ENCODE data around the gene RPTOR.

Gene RPTOR

GRCh38 chr17:80961541-80962330 lies 417.1 kb downstream of the RPTOR start:
- TF ChIP-seq, protein P1, sequence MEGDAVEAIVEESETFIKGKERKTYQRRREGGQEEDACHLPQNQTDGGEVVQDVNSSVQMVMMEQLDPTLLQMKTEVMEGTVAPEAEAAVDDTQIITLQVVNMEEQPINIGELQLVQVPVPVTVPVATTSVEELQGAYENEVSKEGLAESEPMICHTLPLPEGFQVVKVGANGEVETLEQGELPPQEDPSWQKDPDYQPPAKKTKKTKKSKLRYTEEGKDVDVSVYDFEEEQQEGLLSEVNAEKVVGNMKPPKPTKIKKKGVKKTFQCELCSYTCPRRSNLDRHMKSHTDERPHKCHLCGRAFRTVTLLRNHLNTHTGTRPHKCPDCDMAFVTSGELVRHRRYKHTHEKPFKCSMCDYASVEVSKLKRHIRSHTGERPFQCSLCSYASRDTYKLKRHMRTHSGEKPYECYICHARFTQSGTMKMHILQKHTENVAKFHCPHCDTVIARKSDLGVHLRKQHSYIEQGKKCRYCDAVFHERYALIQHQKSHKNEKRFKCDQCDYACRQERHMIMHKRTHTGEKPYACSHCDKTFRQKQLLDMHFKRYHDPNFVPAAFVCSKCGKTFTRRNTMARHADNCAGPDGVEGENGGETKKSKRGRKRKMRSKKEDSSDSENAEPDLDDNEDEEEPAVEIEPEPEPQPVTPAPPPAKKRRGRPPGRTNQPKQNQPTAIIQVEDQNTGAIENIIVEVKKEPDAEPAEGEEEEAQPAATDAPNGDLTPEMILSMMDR (IDR thresholded peaks at IDR 0.05; ENCODE audit: control insufficient read depth, insufficient read depth, low read depth, low read length, missing control alignments), result no peak
- no peak for DNase-seq (ENCODE audit: low read depth)
- H3K4me3 ChIP-seq (ENCODE audit: control insufficient read depth, low read depth, low read length), result no peak overlapping the region

DNA sequence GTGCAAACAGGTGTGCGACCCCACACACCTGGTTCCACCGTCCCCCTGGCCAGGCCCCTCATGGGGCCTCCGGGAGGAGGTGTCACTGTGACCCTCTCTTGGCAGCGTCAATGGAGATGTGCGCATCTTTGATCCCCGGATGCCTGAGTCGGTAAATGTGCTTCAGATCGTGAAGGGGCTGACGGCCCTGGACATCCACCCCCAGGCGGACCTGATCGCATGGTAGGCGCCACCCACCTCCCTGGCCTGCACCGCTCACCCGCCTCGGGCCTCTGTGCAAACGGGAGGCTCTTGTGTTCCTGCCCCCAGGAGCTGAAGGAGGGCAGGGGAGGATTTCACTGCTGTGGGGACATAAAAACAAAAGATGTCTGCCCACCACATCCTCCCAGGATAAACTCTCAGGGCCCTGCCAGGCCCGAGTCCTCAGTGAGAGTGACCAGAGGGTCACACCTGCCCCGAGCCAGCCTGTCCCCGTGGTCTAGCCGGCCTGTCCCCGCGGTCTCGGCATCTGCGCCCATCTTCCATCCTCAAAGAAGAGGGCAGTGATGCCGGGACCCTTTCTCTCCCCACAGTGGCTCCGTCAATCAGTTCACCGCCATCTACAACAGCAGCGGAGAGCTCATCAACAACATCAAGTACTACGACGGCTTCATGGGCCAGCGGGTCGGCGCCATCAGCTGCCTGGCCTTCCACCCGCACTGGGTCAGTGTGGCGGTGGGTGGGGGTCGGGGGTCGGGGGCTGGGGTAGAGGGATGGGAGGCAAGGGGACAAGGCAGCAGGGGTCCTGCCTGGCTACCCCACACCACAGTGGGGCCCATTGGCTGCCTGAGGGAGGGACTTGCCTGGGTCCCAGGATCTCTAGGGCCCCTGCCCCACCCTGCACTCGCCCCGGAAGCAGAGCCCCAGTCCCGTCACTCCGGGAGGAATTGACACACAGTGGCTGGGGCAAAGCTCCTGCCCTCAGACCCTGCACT lies 418.0 kb downstream of the RPTOR start:
- H3K4me3 ChIP-seq (ENCODE audit: control insufficient read depth, low read depth, low read length), result no peak overlapping the region
- DNase-seq (ENCODE audit: low read depth), result no peak
- TF ChIP-seq, protein P1 (IDR thresholded peaks at IDR 0.05; ENCODE audit: control insufficient read depth, insufficient read depth, low read depth, low read length, missing control alignments), result no peak

DNA sequence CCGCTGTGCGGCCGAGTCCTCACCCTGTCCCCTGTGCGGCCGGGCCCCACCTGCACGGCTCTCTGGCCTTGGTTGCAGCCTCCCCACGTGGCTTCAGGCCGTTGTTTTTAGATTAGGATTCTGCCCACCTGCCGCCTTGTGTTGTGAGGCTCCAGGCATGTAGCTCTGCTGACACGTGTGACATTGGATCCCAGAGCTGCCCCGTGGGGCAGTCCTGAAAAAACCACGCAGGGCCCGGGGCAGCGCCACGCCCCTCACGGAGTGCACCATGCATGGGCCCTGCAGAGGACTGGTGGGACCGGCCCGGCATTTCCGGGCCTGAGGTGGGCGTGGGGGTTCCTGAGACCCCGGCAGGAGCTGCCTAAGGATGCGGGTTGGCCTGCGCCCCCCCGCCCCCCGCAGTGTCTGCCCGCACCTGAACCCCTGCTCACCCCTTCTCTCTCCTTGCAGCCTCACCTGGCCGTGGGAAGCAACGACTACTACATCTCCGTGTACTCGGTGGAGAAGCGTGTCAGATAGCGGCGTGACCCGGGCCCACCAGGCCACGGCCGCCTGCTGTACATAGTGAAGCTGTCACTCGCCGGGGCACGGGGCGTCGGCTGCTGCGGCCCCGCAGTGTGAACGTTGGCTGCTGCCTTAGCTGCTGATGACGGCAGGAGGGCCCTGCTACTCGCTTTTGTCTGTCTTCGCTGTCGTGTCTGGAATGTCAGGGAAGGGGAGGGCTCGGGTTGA lies 419.3 kb downstream of the RPTOR start:
- no peak for DNase-seq (ENCODE audit: low read depth)
- H3K4me3 ChIP-seq (ENCODE audit: control insufficient read depth, low read depth, low read length), result no peak overlapping the region
- TF ChIP-seq, protein P1 (IDR thresholded peaks at IDR 0.05; ENCODE audit: control insufficient read depth, insufficient read depth, low read depth, low read length, missing control alignments), result no peak

DNA sequence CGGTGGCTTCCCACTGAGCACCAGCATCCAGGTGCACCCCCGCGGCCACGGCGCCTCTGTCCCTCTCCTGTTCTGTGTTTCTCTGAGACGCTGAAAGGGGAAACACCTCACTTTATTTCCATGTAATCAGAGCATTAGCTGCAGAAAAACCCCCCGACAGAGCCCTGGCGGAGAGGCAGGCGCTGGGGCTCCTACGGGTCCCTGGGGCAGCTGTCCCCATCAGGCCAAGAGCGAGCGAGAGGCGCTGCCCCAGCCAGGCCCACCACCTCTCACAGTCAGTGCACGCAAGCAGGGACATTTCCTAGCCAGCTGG lies 419.9 kb downstream of the RPTOR start:
- DNase-seq (ENCODE audit: low read depth), result no peak
- TF ChIP-seq, protein P1 (IDR thresholded peaks at IDR 0.05; ENCODE audit: control insufficient read depth, insufficient read depth, low read depth, low read length, missing control alignments), result no peak
- no peak overlapping the region for H3K4me3 ChIP-seq (ENCODE audit: control insufficient read depth, low read depth, low read length)

DNA sequence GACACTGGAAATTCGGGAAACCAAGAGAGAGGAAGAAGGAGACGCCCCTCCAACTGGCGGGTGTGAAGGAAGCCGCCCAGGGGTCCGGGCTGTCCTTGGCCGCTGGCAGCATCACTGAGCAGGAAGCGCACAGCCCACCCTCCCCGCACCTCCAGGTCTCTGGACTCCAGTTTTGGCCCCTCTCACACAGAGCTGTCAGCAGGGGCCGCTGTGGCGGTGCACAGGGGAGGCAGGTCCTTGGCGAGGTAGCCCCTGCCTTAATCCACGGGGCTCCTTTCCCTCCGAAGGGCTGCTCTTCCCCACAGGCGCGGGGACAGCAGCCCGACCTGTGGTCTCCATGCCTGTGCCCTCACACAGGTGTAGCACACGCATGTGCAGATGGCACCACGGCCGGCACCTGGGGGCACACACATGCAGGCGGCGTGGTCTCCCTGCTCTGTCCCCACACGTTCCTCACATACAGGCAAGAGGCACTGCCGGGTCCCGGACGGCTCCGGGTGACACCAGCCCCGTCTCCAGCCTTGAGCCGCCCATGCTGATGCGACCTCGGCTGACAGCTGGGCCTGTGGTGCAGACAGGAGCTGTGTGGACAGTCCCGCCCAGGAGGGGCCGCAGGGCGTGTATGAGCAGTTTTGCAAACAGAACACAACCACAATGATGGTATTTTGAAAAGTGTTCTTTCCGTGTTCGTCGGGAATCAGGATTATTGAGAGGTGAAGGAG lies 420.4 kb downstream of the RPTOR start:
- DNase-seq (ENCODE audit: low read depth), result no peak
- TF ChIP-seq, protein P1 (IDR thresholded peaks at IDR 0.05; ENCODE audit: control insufficient read depth, insufficient read depth, low read depth, low read length, missing control alignments), result no peak
- no peak overlapping the region for H3K4me3 ChIP-seq (ENCODE audit: control insufficient read depth, low read depth, low read length)

GRCh38 chr17:80965606-80966005 lies 421.0 kb downstream of the RPTOR start:
- H3K4me3 ChIP-seq (ENCODE audit: control insufficient read depth, low read depth, low read length), result no peak overlapping the region
- DNase-seq (ENCODE audit: low read depth), result no peak
- TF ChIP-seq, protein P1 (IDR thresholded peaks at IDR 0.05; ENCODE audit: control insufficient read depth, insufficient read depth, low read depth, low read length, missing control alignments), result no peak
